Activated CD4-positive, alpha-beta T cell treated with anti-CD3 and anti-CD28 coated beads for 1 hour (primary cell): ENCODE results near the gene GPRIN3.
"Not testable (repeated sequence)": the region's sequence is repeated elsewhere in the genome, so short reads cannot be mapped to it uniquely, and the experiment has no call there.

ENCODE experiments used
- DNase-seq: peaks from one replicate; pipeline ENCODE4 v3.0.0-alpha.2; 2020

The GPRIN3 gene

DNA sequence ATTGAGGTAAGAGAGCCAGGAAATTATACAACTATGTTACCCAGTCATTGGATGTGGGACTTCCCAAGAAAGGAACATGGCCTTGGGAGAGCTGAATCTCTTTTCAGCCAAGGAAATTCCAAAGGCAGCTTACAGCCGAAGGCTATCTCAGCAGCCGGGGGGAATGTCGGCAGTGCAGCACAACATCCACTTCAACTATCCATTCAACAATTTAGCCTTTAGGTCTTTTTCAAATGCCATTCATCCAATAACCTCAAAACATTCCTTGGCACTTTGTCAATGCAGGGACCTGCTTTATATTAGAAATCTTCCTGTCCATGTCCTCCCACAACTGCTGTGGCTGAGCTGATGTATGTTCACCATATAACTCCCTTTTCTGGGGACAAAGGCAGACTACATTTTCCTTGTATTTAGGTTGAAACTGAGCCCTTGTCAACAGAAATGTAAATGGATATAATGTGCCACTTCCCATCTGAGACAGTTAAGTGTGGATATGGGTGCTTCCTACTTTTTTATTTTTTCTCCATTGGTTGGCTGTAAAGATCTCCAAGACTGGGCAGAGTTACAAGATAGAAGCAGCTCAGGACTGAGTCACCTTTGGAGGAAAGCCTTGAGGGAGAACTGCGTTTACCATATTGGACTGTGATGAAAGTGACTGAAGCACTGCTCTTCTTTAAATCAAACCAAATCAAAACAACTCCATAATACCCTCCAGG is 94.8 kb downstream of the GPRIN3 start:
- no peak for DNase-seq

DNA sequence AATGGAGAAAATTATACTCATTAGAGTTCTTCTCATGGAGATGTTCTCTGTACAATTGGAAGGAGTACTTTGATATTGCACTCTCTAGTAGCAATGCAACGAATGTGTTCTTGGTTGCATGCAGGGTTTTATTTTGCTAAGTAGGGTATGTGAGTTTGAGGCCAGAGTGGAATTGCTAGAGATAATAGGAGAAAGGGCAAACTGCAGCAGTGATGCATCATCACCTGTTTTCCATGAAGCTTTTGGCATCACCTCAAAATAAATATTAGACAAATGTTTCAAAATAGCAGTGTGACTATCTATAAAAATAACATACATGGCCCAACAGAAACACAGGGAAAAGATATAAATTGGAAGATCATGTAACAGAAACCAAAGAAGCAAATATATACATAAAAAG is 103.0 kb downstream of the GPRIN3 start:
- no peak for DNase-seq

DNA sequence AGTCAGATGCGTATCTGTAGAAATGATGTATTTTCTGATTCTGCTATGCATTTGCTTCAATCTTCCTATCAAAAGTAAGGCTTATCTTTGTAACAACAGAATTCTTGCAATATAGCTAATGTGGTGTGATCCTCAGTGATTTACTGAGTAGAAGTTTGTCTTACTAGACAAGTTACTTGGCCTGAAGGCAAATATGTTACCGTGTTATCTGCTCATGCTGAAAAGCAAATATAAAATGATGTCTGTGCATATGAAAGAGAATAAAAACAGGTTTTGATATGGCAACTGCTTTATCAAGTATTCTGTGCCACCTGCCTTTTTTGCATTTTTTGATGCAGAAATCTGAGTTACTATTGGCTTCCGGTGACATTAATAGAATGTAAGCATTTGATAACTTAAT is 103.7 kb downstream of the GPRIN3 start:
- no peak for DNase-seq

DNA sequence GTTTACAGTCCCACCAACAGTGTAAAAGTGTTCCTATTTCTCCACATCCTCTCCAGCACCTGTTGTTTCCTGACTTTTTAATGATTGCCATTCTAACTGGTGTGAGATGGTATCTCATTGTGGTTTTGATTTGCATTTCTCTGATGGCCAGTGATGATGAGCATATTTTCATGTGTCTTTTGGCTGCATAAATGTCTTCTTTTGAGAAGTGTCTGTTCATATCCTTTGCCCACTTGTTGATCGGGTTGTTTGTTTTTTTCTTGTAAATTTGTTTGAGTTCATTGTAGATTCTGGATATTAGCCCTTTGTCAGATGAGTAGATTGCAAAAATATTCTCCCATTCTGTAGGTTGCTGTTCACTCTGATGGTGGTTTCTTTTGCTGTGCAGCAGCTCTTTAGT is 108.2 kb downstream of the GPRIN3 start:
- not testable (repeated sequence) for DNase-seq

DNA sequence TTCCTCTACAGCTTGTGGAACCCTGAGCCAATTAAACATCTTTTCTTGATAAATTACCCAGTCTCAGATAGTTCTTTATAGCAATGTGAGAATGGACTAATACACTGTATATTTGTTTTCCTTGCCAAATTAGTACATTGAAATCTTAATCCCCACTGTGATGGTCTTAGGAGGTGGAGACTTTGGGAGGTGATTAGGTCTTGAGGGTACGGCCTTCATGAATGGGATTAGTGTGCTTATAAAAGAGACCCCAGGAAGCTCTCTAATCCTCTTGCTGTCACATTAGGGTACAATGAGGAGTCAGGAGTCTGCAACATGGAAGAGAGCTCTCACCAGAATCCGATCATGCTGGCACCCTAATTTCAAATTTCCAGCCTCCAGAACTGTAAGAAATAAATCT is 109.7 kb downstream of the GPRIN3 start:
- DNase-seq, result no peak

DNA sequence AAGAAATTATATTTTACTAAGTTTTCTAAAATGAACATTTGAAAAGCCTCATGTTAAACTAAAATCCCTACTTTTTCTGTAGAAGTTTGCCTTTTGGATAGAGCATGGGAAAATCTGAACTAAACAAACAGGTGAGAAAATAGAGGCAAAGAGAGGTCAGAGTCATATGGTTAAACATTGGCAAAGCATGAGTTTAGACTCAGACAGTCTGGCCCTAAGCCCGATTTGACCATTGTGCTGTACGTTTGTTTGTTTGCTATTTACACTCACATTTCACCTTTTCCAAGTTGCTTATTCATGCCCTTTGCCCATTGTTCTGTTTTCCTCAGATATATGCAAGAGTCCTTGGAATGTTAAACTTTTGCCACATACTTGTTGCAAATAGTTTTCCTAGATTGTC is 110.9 kb downstream of the GPRIN3 start:
- no peak for DNase-seq

DNA sequence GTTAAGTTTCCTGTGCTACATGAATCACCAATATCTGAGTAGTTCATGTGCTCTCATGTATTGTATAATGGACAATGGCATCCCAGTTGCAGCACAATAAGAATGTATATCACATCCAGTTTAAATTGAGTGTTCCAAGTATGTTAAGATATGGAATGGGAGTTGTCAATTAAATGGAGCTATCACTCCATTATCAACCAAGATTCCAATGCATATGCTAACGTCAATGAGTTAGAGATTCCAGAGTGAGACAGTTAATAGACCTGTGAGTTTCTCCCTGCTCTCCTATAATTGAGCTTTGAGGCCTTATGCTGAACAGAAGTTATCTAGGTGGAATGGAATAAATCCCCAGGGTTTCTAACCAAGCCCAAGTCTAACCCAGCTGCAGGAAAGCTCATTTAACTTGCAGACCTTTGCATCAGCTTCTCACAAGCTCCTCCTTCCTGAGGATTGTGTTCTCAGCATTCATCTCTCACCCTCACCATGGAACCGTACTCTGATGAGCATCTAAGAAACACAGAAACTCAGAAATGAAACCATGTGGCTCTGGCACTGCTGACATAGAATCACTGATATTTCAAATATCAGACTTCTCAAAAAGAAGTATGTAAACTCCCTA is 111.4 kb downstream of the GPRIN3 start:
- DNase-seq, result no peak

DNA sequence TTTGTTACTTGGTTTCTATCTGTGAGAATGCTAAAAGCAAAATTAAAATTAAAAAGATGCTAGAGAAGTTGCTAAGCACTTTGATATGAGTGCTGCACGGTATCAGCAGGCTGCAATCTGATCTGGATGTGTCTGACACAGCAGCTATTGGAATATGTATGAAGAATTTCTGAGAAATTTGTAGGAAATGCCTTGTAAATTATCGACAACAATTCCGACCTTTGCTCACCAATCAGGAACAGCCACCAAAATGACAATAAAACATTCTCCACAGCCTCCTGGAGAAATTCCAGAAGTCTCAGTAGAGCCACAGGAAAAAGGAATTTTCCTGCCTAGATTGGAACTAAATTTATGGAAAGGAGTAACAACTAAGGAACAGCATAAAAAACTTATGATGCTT is 113.8 kb downstream of the GPRIN3 start:
- no peak for DNase-seq
